Right ventricle myocardium superior (tissue), 1 donor: ENCODE measurements around the gene CHIA. TPM values are rescaled to one million over a fixed set of nuclear protein-coding genes. Genes with fewer than 3 reads are reported as not detected.

Source experiments
- ATAC-seq: fragments of 200-7000 bp; cut with Tn5 transposase; one replicate; pipeline ENCODE4 v1.9.1; 2020; ENCODE audit warnings: mild to moderate bottlenecking; ENCODE audit not compliant: poor library complexity
- DNase-seq: peaks from one replicate; pipeline ENCODE4 v3.0.0-alpha.2; 2020
- intact Hi-C: fragments of 100-400 bp; cut with DNase I; formaldehyde crosslinking; loops from one replicate; pipeline ENCODE4 v1.11.2; 2022
- long read RNA-seq: library from polyadenylated mRNA; unstranded; transcript quantifications from one replicate; pipeline ENCODE4 v2.0.0, GENCODE V29; 2021
- total RNA-seq: library from RNA; stranded (reverse); fragmentation: NEBNext Ultra II Directional; extraction: Animal tissue kit (Norgen Biotek cat#: 25700); gene quantifications from one replicate; pipeline ENCODE4 v1.2.1, GENCODE V29; 2021
- donor health status: DM: no; HTN: yes; CAD: no; lungs with severe emphysema.

Gene CHIA
- not detected for total RNA-seq
- long read RNA-seq: 0 reads

DNA sequence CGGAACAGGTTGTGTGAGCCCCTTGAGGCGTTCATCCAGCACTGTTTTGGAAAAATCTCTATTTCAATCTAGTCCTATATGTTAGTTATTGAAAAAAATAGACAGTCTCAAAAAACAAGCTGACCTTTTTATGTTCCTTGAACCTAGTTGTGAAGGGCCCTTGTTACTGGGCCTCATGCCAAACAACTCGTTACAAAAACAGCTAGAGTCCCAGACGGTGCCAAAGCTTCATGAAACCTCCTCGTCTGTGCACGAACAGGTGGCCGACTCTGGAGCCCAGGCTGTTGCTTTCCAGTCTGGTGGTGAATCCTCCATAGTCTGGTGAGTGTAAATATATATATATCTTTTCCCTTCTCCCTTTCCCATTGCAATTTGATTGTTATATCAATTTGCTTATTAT is at the start of gene CHIA:
Gene CHIA, plus strand, starts transcription at position 222 of the 400 bp plus-strand sequence. CDS start 19,617 bp downstream, outside the sequence.
- intact Hi-C loops: no loop called here
- DNase-seq (peak; percentile 40), ATAC-seq (peak; percentile 65)

DNA sequence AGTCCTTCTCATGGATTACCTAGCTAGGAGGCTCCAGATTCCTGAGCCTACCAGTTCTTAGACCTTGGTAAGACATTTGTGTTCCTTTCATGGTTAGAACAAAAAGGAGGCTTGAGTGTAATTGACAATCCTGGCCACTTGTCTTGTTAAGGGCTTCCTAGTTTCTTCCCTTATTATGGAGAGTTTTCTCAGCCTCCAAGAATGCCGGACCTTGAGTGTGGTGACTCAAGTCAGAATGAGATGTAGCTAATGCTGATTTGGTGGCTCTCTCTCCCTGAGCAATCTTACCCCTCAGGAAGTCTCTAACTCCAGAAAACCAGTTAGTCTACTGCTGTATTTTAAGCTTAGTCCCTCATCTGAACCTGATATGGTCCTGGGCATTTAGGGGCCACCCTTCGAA is 48.9 kb upstream of the CHIA start:
- ATAC-seq: no peak

DNA sequence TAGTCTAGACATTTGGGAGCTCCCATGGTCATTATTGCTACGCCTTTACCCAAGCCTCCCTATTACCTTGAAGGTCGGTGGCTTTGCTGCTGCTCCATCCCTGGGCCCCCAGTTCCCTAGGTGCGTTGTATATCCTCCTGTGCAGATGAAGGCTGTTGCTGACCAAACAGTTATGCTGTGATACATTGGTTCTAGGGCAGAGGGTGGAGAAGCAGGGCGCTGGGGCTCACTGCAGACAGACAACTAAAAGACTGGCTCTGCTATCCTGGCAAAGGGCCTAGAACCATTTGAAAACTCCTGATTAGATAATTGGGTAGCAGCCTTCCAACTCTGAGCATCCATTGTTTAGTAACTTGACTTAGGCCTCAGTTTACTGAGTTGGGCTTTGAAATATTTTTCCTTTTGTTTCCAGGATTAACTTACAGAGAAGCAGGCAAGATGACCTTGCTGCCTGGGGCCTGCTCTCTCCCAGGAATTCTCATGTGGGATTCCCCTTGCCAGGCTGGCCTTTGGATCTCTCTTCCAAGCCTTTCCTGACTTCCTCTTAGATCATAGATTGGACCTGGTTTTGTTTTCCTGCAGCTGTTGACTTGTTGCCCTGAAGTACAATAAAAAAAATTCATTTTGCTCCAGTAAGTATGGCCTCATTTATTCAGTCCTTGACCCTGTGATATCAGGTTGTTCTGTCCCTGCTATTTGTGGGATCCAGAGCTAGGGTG is 47.7 kb upstream of the CHIA start:
- DNase-seq: peak; percentile 61
- intact Hi-C loops: no loop called here
- peak; percentile 81 for ATAC-seq

More for the DNA sequence above, 48.9 kb upstream of the CHIA start:
- DNase-seq: no peak
- intact Hi-C loops: no loop called here

DNA sequence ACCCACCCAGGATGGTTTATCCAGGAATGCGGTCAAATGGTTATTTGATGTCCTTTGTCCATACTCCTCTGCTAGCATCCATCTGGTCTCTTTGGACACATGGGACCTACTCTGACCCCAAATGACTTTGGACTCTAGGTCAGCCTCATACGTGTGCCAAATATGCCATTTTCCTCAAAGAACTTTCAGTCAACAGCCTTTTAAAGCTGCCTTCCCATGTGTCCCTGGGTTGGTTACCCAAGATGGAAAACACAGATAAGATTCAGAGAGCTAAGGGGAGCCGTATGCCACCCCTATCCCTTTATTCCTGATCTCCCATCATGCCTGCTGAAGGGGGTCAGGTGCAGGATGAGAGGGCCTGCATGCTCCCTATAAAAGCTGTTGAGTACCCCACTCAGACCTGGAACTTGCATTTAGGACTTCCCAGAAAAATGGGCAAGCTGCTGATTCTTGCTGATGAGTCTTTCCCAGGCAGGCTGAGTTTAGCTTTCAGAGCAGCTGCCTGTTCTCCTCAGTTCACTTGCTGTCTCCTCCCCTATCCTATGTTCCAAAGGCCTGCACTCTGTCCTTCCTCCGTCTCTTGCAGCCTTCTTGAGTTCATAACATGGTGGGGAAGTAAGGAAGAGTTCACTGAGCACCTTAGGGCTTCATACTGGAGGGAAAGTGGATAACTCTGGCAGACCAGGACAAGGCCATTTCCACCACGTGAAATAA is 43.4 kb upstream of the CHIA start:
- intact Hi-C loops: no loop called here
- no peak for DNase-seq
- ATAC-seq: no peak

DNA sequence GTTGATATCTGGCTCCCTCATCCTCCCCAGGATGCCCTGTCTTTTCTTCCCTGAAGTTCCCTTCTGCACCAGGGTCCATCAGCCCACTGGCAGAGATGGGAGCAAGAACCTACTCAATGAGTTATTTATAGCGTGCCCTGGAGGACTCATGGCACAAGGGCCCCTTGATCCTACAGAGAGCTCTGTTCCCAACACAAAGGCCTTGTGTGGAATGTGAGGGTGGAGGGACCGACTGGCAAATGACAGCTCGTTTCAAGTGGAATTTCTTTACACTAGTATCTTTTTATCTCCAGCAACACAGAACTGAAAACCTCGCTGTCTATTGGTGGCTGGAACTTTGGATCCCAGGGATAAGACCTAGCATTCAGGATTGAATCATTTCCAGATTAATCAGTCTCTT is 40.7 kb upstream of the CHIA start:
- ATAC-seq: no peak
- DNase-seq: no peak
- intact Hi-C loops: no loop called here

DNA sequence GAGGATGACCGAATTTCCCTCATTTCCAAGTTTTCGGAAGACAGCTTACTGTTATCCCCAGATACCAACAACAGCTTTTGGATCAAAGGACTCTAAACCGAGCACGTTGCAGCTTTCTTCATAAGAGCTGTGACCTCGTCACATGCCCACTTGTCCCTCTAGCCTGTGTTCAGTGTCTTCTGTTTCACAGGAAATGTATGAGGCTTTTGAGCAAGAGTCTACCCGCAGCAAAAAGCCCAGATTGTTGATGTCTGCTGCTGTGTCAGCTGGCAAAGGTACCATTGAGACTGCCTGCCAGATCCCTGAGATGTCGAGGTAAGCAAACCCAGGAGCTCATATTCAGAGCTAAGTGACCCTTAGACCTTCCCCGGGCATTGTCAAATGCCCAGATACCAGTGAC is 39.1 kb upstream of the CHIA start:
- no peak for ATAC-seq
- DNase-seq: no peak
- intact Hi-C loops: no loop called here

DNA sequence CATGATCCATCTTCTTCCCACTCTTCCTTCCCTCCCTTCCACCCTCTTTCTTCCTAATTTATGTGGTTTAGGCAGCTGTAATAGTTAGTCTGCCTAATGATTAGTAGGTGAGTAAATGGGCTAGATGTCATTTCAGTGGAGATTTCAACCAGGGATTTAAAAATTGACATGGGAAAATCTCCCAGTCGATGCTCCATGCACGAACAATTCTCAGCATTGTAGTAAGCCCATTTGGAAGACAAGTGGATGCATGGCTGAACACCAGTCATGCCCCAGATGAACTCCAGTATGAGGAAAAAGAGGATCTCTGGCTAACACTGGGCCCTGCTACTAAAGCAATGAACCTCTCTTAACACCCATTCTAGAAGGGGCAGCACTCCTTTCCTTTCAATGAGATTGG is 37.9 kb upstream of the CHIA start:
- intact Hi-C loops: no loop called here
- ATAC-seq (no peak), DNase-seq (no peak)

DNA sequence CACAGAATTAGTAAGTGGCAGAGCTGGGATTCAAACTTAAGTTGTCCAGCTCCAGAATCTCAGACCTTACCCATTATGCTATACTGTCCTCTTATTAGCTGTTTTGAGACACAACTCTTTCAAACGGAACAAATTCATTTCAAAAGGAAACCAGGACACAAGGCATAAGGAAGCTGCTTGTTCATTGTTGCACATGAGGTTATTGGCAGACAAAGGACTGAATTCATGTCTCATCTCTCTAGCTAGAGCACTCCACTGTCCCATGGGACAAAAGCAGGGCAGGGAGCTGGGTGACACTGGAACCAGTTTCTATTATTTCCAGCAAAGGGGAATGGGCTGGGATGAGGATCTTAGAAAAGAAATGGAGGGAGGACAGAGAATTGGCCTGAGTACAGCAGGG is 36.8 kb upstream of the CHIA start:
- DNase-seq: no peak
- no peak for ATAC-seq
- intact Hi-C loops: no loop called here

DNA sequence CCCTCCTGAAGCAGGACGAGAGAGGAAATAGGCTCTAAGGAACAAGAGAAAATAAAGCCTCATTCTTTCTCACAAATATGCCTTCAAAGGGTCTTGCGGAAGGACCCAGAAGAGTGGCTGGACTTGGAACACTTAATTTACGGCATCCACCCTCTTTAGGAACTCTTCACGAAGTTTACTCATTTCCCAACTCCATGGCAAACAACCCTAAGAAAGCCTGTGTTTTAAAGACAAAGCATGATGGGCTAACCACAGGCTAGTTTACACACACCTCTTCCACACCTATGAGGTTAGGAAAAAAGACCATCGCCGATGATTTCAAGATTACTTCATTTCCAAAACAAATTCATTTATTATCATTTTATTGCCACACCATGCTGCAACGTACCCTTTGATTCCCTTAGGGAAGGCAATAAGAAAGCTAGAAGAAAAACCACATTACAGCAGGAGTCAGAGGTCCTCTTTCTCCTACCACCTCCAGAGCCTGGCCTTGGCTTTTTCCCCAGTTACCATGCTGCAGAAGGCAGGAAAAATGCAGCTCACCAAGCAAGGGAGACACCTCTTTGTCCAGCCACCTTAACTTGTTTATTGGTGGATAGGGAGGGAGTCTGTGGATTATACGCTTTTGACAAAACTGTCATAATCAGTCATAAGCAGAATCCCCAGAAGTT is 33.5 kb upstream of the CHIA start:
- intact Hi-C loops: no loop called here
- no peak for ATAC-seq

DNA sequence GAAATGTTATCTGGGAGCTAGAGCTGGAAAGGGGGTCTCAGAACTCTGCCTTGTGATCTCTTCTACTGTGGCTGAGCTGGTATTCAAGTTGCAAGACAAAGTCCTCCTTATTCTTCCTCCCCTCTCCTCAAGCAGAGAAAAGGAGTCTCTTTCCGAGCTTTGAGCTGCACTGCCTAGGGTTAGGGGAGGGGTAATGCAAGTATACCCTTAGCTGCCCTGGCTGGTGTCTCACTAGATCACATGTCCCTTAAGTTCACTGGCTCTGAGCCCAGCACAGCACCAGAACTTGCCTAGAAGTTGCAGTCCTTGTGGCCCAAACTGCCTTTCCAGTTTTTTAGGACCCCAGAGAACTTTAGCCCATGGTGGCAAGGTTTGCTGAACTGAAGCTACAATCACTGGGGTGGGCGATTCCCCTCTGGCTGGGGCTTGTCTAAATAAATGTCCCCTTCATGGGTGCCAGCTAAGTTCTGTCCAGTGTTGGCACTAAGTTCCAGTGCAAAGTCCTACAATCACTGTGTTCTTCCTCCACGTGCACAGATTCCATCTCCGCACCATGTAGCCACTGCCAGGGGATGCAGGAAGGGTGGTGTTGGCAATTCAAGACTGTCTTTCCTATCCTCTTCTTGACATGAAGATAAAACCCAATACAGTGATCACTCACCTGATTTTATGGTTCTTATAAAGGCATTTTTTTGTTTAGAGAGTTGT is 22.7 kb upstream of the CHIA start:
- no peak for DNase-seq
- ATAC-seq: no peak
- intact Hi-C loops: no loop called here

More for the DNA sequence above, 33.5 kb upstream of the CHIA start:
- DNase-seq: no peak

DNA sequence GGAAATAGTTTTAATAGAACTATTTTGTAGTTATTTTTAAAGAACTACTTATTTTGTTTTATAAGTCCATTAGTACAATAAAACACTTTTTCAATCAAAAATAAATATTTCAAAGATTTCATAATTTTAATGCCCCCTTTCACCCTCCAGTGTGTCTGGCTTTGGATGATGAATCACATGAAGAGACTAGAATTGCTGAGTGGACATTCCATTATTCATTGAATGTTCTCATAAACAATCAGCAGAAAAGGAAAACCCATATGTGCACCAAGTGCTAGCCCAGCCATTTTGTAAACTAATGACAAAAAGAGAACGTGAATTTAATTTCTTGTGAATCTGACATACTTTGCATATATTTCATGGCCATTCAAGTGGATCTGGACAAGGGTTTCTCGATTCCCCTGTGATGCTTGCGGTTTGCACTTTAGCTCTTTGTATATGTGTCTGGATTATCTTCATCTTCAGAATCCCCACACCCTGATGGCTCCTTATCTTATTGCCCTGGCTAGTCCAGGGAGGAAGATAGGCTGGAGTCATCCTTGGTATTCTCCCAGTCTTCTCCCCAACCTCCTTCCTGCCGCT is 20.7 kb upstream of the CHIA start:
- ATAC-seq (no peak), DNase-seq (no peak)
- intact Hi-C loops: no loop called here

DNA sequence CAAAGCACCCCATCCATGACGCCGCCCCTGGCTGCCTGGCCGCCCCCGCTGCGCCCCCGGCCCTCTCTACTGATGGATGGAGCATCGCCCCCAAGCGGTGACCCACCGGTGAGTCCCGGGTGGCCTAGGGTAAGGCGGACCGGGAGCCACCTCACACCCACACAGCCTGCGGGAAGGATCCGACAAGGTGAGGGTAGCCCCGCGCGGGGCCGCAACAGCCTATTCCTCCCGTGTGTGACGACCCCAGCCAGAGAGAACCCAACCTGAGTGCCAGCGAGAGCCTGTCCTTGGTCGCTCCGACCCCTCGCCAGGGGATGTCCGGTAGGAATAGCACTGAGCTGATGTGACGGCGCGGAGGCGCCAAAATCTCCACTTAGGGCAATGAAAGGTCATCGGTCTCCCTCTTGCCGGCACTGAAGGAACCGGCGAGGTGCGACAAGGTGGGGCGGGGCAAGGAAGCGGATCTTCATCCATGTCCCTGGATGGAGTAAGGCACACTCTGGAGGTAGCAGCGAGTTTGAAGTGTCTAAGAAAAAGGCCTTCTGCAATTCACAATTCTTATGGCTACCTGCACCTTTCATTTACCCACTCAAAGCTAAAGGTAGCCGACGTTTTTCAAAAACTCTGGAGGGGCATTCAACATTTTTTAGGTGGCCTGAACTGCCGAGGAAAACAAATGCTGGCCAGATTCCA is 19.7 kb upstream of the CHIA start:
- intact Hi-C loops: no loop called here
- no peak for ATAC-seq
- peak; percentile 39 for DNase-seq

DNA sequence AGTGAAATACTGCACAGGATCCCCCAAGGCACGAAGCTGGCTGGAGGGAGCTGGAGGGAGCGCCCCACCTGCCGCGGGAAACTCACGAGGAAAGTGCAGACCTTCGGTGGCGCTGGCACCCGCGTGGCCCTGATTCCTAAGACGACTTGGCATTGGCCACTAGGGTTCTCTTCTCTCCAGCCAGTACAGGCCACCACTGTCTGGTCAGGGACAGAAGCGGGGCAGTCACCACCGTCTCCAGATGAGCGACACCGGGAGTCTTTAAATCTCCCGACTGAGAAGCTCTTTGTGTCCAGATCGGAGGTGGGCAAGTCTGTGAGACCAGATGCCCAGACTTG is 19.2 kb upstream of the CHIA start:
- intact Hi-C loops: no loop called here
- ATAC-seq: no peak

DNA sequence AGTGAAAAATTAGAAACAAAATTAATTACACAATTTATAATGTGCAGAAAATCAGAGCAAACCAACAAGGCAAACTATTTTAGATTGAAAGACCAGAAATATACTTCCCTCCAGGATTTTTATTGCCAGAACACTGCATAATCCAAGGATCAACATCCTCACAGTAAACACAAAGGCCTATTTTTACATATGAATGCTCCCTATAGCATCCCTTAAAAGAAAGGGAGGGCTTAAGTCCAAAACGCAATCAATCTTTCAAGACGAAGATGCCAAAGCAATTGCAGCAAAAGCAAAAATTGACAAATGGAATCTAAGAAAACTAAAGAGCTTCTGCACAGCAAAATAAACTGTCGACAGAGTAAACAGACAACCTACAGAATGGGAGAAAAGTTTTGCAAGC is 18.6 kb upstream of the CHIA start:
- DNase-seq: no peak

More for the DNA sequence above, 19.2 kb upstream of the CHIA start:
- no peak for DNase-seq

DNA sequence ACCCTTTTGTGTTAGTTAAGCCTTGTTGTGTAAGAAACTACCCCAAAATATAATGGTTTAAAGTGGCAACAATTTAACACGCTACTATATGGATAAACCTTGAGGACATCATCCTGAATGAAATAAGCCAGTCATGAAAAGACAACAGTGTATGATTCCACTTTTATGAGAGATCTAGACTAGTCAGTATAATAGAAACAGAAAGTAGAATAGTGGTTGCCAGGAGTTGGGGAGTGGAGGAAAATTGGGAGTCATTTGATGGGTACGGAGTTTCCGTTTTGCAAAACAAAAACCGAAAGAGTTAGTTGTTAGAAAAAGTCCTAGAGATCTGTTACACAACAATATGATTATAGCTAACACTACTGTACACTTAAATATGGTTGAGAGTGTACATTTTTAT is 16.0 kb upstream of the CHIA start:
- no peak for DNase-seq
- intact Hi-C loops: no loop called here
- peak; percentile 63 for ATAC-seq

More for the DNA sequence above, 18.6 kb upstream of the CHIA start:
- intact Hi-C loops: no loop called here
- ATAC-seq: no peak

DNA sequence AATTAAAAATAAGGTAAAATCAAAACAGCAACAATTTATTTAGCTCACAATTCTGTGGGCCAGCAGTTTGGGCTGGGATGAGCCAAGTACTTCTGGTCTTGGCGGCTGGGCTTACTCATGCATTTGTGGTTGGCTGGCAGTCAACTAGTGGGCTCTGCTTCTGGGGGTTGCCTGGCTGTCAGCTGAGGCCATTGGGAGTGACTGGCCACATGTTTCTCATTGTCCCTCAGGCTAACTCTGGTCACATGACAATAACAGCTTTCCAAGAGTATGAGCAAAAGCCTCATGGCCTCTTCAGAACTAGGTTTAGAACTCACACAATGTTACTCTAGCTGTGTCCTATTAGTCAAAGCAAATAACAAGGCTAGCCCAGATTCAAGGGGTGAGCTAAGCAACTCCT is 15.6 kb upstream of the CHIA start:
- ATAC-seq: peak; percentile 93
- DNase-seq: peak; percentile 75
- intact Hi-C loops: no loop called here

DNA sequence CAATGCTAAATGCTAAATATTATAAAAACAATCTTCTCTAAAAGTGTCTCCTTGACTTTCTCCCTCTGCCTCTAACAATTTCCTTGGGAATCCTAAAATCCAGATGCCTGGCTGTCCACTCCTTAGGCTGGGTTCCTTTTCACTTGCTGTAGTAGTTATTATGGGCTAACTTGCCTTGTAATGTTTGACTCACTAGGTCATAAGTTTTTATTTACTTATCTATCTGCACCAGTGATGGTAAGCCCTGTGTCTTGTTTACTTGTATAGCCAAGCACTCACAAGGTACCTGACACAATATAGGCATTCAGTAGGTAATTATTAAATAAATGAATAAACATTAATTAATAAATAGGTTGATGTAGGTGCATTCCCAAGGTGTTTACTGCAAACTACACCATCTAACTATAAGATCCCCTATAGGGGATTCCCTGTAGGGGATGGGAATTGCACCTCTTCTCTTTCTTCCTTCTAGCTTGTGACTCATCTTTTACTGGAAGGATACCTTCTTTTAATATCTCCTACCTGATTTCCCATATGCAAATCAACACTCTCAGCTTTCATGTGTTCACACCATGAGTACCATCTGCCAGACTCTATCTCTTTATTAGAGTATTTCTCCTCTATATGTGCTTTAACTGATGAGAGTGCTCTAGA is 14.7 kb upstream of the CHIA start:
- no peak for DNase-seq
- no peak for ATAC-seq
- intact Hi-C loops: no loop called here

DNA sequence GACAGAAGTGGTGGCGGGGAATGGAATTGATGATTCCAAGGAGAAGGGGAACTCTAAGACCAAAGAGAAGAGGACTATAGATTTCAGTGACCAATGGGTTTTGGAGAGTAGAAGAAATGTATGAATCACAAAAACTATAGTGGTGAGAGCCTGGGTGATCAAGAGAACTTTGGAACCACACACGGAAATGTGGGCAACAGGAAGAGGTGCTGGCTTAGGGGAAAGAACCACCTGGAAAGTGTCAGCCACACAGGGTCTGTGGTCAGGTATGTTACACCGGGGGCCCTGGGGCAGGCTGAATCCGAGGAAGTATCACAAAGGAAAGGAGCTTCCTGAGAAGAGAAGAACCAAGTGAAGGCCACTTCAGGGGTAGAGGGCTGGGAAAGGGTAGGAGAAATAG is 11.5 kb upstream of the CHIA start:
- no peak for DNase-seq
- intact Hi-C loops: no loop called here
- ATAC-seq: no peak
